ENCODE data around the gene NFYC.
A peak's percentile ranks its signal among the peaks of the same experiment; 100 is the strongest.

NFYC gene

DNA sequence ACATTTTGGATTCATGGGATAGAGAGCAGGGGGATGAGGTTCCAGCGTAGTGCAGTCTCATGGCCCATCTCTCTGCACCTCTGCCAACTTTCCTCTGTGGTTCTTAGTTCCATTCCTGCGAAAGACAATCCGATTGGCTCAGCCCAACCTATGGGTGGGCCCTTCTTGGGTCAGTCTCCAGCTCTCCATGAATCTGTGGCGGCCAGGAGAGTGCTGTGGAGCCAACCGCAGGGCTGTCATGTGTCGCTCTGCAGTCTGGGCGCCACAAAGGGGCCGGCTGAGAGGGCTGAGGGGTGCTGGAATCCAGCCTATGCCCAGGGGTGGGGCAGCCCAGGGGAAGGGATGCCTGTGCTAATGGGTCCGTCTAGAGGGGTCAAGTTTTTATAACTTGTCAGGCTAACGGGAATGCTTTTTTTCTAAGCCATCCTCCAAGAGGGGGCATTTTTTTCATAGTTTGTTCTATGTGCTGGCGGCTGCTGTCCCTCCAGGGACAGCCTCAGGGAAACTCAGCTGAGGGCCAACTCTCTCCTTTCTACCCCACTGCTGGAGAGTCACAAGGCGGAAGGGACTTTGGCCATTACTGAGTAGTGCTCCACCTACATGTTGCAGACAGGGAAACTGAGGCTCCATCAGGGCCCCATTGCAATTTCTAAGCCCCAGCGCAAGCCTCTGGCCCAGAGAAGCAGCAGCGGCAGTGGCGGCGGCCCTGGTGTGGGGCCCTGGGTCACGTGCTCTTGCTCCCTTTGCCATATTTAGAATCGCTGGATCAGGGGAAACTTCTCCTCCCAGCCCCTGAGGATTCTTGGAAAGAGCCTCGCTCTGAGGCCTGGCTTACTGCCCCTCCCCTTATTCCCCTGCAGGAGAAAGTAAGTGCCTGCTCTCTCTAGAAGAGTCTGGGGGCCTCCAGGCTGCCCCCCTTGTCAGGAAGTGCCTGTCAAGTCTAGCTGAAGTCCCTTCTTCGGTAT is 115.5 kb downstream of the NFYC start:
- H3K9me3 ChIP-seq = no peaks in the 10 kb centered on the region
- no peak for DNase-seq (ENCODE audit: low spot score in 2 of 2)
- peaks cover 1% of the 10 kb centered on the region for H3K4me1 ChIP-seq
- in situ Hi-C loops (cut with MboI; ENCODE audit: low sequenced_read_pairs) = no loop called here
- no peaks in the 10 kb centered on the region for H3K36me3 ChIP-seq (replicated peaks)
- H3K4me3 ChIP-seq = no peak overlapping the region
- H3K27me3 ChIP-seq (ENCODE audit: low read depth) = no peaks in the 10 kb centered on the region

DNA sequence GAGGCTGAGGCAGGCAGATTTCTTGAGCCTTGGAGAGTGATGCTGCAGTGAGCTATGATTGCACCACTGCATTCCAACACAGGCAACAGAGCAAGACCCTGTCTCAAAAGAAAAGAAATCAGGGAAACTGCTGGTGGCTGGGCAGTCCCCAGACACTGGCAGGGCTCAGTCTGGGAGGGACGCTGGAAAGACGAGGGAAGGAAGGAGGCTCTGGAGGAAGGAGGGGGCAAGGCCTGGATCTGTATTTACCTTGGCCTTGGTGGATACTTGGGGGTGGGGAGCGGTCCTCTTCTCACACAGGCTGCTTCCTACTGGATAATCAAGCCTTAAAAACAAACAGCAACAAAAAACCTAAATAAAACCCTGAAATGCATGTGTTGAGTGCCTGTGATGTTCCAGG is 116.5 kb downstream of the NFYC start:
- Histone ChIP-seq H3K36me3 (replicated peaks) (no peaks in the 10 kb centered on the region), H3K4me3 (no peak overlapping the region), H3K4me1 (no peaks in the 10 kb centered on the region), H3K27me3 (ENCODE audit: low read depth) (no peaks in the 10 kb centered on the region), H3K9me3 (no peaks in the 10 kb centered on the region)
- DNase-seq (ENCODE audit: low spot score in 2 of 2) = no peak
- in situ Hi-C loops (cut with MboI; ENCODE audit: low sequenced_read_pairs) = no loop called here

DNA sequence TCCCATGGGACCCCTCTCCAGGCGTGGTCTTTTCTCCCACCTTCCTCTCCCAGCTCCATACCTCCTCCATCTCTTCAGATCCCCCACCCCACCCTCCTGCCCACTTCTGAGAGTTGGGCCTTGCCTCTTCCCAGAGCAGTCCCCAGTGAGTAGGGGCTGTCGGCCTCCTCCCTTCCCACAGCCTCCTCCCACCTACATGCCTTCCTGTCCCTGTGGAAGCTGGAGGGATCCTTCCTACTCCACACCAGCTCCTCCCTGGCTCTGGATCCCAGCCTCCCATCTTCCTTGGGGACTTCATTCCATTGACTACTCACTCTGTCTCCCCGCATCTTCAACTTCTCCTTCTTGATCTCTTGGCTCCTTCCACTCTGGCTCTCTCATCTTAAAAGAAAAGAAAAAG is 116.9 kb downstream of the NFYC start:
- H3K27me3 ChIP-seq (ENCODE audit: low read depth) = no peaks in the 10 kb centered on the region
- no peak for DNase-seq (ENCODE audit: low spot score in 2 of 2)
- no peaks in the 10 kb centered on the region for H3K36me3 ChIP-seq (replicated peaks)
- H3K9me3 ChIP-seq = no peaks in the 10 kb centered on the region
- no peaks in the 10 kb centered on the region for H3K4me1 ChIP-seq
- no peak overlapping the region for H3K4me3 ChIP-seq
- in situ Hi-C loops (cut with MboI; ENCODE audit: low sequenced_read_pairs) = no loop called here

DNA sequence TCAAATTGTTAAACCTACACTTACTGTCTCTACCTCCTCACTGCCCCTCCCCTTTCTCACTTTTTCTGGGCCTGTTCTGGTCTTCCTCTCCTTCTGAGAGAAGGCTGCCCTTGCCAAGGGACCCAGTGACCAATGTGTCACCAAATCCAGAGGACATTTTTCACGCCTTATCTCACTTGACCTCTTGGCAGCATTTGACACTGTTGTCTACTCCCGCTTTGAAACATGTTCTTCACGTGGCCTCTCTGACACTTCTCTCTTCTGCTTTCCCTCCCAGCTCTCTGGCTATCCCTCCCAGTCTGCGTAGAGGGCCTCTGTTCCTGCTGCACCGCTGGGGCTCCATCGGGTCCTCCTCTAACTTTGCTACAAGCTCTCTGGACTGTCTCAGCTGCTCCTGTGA is 117.4 kb downstream of the NFYC start:
- no peak for DNase-seq (ENCODE audit: low spot score in 2 of 2)
- no peaks in the 10 kb centered on the region for H3K4me1 ChIP-seq
- no peaks in the 10 kb centered on the region for H3K9me3 ChIP-seq
- H3K4me3 ChIP-seq = no peak overlapping the region
- H3K27me3 ChIP-seq (ENCODE audit: low read depth) = no peaks in the 10 kb centered on the region
- no peaks in the 10 kb centered on the region for H3K36me3 ChIP-seq (replicated peaks)
- in situ Hi-C loops (cut with MboI; ENCODE audit: low sequenced_read_pairs) = no loop called here

DNA sequence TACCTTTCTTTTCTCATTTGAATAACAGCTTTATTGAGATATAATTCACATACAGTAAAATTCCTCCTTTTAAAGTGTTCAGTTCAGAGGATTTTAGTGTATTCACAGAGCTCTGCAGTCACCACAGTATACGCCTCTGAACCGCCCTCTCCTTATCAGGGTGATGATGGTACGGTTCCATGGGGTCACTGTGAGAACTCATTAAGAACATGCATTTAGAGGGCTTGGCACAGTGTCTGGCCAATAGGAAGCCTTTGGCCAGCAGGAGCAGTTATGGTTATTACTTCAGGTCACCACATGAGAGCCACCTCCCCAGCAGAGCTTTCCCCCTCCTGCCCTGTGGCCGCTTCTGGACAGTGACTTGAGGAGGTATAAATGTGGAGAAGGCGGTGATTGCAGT is 119.4 kb downstream of the NFYC start:
- Histone ChIP-seq H3K36me3 (replicated peaks) (no peaks in the 10 kb centered on the region), H3K4me3 (no peak overlapping the region), H3K4me1 (no peaks in the 10 kb centered on the region), H3K27me3 (ENCODE audit: low read depth) (no peaks in the 10 kb centered on the region), H3K9me3 (no peaks in the 10 kb centered on the region)
- in situ Hi-C loops (cut with MboI; ENCODE audit: low sequenced_read_pairs) = no loop called here
- DNase-seq (ENCODE audit: low spot score in 2 of 2) = no peak

DNA sequence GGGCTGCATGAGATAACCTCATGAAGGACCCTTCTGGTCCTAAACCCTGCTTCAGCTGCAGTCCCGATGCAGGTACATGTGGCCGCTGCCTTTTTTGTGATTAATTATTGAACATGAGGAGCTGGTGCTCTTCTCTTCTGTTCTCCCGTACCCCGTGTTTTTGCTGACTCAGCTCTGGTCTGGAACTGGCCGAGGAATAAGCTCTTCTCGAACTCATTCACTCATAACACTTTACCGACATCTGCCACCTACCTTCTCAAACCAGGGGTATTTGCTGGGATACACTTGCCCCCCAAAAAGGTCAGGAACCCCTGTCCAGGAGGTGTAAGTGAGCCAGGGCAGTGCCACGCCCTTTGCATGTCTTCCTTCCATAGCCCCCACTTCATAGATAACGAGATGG is 123.9 kb downstream of the NFYC start:
- no peaks in the 10 kb centered on the region for H3K4me1 ChIP-seq
- no peaks in the 10 kb centered on the region for H3K9me3 ChIP-seq
- H3K36me3 ChIP-seq (replicated peaks) = peaks cover 9% of the 10 kb centered on the region; the same call in 1 of the 2 replicates
- no peak for DNase-seq (ENCODE audit: low spot score in 2 of 2)
- no peak overlapping the region for H3K4me3 ChIP-seq
- no peaks in the 10 kb centered on the region for H3K27me3 ChIP-seq (ENCODE audit: low read depth)
- in situ Hi-C loops (cut with MboI; ENCODE audit: low sequenced_read_pairs) = no loop called here

DNA sequence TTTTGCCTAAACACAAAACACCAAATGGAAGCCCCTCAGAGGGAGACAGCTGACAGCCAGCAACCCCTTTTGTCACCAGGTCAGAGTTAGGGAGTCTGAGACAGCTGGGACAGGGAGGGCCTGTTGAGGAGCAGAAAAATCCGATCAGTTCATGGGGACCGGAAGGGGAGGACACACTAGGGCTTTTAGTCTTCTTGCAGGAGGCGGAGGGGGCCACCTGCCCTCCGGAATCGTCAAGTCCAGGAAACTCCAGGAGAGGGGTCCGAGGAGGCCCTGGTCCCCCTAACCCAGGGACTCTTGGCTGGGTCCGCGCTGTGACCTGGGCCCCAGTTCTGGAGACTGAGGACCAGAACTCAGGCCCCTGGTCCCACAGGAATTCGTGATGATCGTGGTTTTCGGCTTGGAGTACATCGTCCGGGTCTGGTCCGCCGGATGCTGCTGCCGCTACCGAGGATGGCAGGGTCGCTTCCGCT is 126.3 kb downstream of the NFYC start:
- no peak for DNase-seq (ENCODE audit: low spot score in 2 of 2)
- H3K9me3 ChIP-seq = no peaks in the 10 kb centered on the region
- peaks cover 9% of the 10 kb centered on the region; the same call in 1 of the 2 replicates for H3K36me3 ChIP-seq (replicated peaks)
- H3K4me3 ChIP-seq = no peak overlapping the region
- no peaks in the 10 kb centered on the region for H3K27me3 ChIP-seq (ENCODE audit: low read depth)
- in situ Hi-C loops (cut with MboI; ENCODE audit: low sequenced_read_pairs) = no loop called here
- no peaks in the 10 kb centered on the region for H3K4me1 ChIP-seq

DNA sequence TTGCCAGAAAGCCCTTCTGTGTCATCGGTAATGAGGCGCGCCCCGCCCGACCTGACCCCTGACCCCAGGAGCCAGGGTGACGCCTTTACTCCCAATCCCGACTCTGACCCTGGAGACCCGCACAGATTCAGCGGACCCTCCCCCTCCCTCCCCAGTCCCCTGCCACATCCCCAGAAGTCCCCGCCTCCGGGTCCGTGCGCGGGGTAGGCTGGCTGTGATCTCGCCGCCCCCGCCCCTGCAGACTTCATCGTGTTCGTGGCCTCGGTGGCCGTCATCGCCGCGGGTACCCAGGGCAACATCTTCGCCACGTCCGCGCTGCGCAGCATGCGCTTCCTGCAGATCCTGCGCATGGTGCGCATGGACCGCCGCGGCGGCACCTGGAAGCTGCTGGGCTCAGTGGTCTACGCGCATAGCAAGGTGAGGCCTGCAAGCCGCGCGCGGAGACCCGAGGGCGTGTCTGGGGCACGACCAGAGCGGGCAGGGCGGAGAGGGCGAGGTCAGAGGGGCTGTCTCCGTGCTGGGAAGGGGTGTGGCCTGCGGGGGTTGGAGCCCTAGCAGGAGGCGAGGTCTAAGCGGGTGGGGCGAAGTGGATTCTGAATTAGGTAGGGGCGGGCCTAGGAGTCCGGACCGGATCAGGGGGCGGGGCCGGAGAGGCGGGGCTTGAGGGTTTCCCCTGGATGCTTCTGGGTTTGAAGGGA is 126.9 kb downstream of the NFYC start:
- in situ Hi-C loops (cut with MboI; ENCODE audit: low sequenced_read_pairs) = no loop called here
- no peaks in the 10 kb centered on the region for H3K4me1 ChIP-seq
- H3K36me3 ChIP-seq (replicated peaks) = peaks cover 9% of the 10 kb centered on the region; the same call in 1 of the 2 replicates
- peak in 1 of 2 experiments; percentile 44 for DNase-seq (ENCODE audit: low spot score in 2 of 2)
- H3K4me3 ChIP-seq = no peak overlapping the region
- H3K9me3 ChIP-seq = no peaks in the 10 kb centered on the region
- no peaks in the 10 kb centered on the region for H3K27me3 ChIP-seq (ENCODE audit: low read depth)

DNA sequence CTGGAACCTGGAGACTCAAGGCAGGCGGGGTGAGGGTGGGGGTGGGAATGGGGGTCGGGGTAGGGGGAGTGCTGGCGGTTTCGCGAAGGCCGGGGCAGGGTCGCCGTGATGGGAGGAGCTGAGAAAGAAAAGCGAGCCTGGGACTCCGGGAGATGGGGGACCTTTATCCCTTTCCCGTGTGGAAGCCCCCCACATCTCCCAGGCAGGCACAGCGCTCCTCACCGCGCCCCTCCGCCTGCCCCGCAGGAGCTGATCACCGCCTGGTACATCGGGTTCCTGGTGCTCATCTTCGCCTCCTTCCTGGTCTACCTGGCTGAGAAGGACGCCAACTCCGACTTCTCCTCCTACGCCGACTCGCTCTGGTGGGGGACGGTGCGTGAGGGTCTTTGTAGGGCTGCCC is 127.6 kb downstream of the NFYC start:
- Histone ChIP-seq H3K4me1 (no peaks in the 10 kb centered on the region), H3K36me3 (replicated peaks) (peaks cover 9% of the 10 kb centered on the region; the same call in 1 of the 2 replicates), H3K27me3 (ENCODE audit: low read depth) (no peaks in the 10 kb centered on the region), H3K4me3 (no peak overlapping the region), H3K9me3 (no peaks in the 10 kb centered on the region)
- in situ Hi-C loops (cut with MboI; ENCODE audit: low sequenced_read_pairs) = no loop called here
- DNase-seq (ENCODE audit: low spot score in 2 of 2) = no peak

DNA sequence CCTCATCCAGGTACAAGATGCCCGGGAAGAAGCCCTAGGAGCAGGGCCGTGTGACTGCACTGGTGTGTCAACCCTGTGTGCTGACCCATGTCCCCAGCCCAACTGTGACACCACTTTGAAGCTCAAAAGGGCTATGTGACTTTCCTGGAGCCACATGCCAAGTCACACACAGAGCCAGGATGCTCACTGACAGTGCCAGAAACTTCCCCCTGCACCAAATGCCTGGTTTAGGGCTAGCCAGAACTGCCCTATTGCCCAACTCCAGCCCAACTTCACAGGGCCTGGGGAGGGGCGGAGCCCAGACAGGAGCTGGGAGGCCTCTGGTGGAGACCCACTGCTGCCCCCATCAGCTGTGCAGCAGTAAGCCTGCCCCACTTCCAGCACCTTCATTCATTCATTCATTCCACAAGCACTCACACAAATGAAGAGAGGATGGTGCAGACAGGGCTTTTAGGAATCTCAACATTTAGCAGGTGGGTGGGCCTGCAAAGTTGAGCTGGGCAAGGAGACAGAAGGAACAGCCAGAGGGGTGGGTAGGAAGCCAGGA is 128.8 kb downstream of the NFYC start:
- peaks cover 9% of the 10 kb centered on the region; the same call in 1 of the 2 replicates for H3K36me3 ChIP-seq (replicated peaks)
- in situ Hi-C loops (cut with MboI; ENCODE audit: low sequenced_read_pairs) = no loop called here
- H3K27me3 ChIP-seq (ENCODE audit: low read depth) = no peaks in the 10 kb centered on the region
- H3K4me1 ChIP-seq = peaks cover 7% of the 10 kb centered on the region; the same call in 1 of the 2 replicates
- DNase-seq (ENCODE audit: low spot score in 2 of 2) = peak in 1 of 2 experiments; percentile 20
- no peak overlapping the region for H3K4me3 ChIP-seq
- no peaks in the 10 kb centered on the region for H3K9me3 ChIP-seq
